Measurements from ENCODE around the gene NACC1. TPM values are rescaled to one million over a fixed set of nuclear protein-coding genes. Genes with fewer than 3 reads are reported as not detected.
A peak's percentile ranks its signal among the peaks of the same experiment; 100 is the strongest.
"Not testable (repeated sequence)": the region's sequence is repeated elsewhere in the genome, so short reads cannot be mapped to it uniquely, and the experiment has no call there.

NACC1 gene
- total and polyA plus RNA-seq, 11 donors: 28.7 to 88.2 (median 42.0) TPM

DNA sequence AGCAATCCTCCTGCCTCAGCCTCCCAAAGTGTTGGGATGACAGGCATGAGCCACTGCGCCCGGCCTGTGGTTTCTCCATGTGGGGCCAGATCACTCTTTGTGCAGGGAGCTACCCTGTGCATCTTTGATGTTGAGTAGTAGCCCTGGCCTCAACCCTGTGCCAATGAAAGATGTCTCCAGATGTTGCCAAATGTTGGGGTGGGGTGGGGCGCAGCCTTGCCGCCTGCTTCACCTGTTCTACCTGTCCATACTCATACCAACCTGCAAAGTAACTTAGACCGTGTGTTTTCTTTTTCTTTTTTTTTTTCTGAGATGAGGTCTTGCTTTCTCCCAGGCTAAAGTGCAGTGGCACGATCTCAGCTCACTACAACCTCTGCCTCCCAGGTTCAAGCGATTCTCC is 53.1 kb downstream of the NACC1 start:
- ATAC-seq: no peak
- Histone ChIP-seq H3K4me1 (peaks cover 7 to 62% (median 25%) of the 10 kb centered on the region in 12 donors), H3K4me3 (no peak overlapping the region), H3K27ac (no peak overlapping the region), H3K36me3 (no peaks in the 10 kb centered on the region), H3K9me3 (no peaks in the 10 kb centered on the region), H3K27me3 (no peaks in the 10 kb centered on the region)
- DNase-seq: no peak
- no peak for TF ChIP-seq POLR2A (IDR thresholded peaks at IDR 0.05)
- TF ChIP-seq, protein P1, sequence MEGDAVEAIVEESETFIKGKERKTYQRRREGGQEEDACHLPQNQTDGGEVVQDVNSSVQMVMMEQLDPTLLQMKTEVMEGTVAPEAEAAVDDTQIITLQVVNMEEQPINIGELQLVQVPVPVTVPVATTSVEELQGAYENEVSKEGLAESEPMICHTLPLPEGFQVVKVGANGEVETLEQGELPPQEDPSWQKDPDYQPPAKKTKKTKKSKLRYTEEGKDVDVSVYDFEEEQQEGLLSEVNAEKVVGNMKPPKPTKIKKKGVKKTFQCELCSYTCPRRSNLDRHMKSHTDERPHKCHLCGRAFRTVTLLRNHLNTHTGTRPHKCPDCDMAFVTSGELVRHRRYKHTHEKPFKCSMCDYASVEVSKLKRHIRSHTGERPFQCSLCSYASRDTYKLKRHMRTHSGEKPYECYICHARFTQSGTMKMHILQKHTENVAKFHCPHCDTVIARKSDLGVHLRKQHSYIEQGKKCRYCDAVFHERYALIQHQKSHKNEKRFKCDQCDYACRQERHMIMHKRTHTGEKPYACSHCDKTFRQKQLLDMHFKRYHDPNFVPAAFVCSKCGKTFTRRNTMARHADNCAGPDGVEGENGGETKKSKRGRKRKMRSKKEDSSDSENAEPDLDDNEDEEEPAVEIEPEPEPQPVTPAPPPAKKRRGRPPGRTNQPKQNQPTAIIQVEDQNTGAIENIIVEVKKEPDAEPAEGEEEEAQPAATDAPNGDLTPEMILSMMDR (IDR thresholded peaks at IDR 0.05): no peak
- 94 to 98% (median 97%) methylated on average over 5 to 7 of the region's 7 CpGs for WGBS, 4 donors
- intact Hi-C loops (cut with DNase I): no loop called here

DNA sequence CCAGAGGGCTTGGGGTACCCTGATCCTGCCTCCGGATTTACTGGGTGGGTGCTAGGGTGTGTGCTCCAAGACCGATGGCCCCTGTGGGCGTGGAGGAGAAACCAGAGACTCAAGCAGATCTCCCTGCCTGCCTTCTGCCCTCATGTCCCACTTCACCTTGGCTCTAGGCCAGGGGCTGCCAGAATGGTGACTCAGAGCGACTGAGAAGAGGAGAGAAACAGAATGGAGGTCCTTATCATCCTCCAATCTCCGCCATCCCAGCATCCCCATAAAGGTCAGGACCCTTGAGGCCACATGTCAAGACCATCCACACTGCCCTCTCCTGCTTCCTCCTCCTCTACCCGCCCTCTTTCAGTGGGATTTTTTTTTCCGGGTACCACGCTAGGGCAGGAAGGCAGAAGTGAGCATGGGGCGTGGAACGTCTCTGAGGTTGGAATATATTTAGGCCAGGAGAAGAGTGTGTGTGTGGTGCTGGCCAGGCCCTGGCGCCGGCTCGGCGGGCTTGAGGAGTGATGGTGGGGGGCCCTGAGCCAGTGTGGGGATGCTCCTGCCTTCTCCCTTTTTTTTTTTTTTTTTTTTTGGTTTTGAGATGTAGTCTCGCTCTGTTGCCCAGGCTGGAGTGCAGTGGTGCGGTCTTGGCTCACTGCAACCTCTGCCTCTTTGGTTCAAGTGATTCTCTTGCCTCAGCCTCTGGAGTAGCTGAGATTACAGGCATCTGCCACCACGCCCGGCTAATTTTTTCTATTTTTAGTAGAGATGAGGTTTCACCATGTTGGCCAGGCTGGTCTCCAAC is 54.5 kb downstream of the NACC1 start:
- peak; percentile 29 to 48 (median 38) for ATAC-seq
- no peaks in the 10 kb centered on the region for H3K9me3 ChIP-seq
- no peaks in the 10 kb centered on the region for H3K27me3 ChIP-seq
- peak overlapping the region in 1 of 12 donors; percentile 33 for H3K4me3 ChIP-seq
- intact Hi-C loops (cut with DNase I): no loop called here
- no peaks in the 10 kb centered on the region for H3K36me3 ChIP-seq
- TF ChIP-seq, protein P1 (IDR thresholded peaks at IDR 0.05): no peak
- no peak for TF ChIP-seq POLR2A (IDR thresholded peaks at IDR 0.05)
- peak overlapping the region in 11 of 12 donors; percentile 42 to 88 (median 58) for H3K27ac ChIP-seq
- H3K4me1 ChIP-seq: peaks cover 7 to 50% (median 14%) of the 10 kb centered on the region in 12 donors
- peak; percentile 75 to 89 (median 86) for DNase-seq
- WGBS, 4 donors: 31 to 40% (median 34%) methylated on average over 17 to 18 of the region's 18 CpGs

DNA sequence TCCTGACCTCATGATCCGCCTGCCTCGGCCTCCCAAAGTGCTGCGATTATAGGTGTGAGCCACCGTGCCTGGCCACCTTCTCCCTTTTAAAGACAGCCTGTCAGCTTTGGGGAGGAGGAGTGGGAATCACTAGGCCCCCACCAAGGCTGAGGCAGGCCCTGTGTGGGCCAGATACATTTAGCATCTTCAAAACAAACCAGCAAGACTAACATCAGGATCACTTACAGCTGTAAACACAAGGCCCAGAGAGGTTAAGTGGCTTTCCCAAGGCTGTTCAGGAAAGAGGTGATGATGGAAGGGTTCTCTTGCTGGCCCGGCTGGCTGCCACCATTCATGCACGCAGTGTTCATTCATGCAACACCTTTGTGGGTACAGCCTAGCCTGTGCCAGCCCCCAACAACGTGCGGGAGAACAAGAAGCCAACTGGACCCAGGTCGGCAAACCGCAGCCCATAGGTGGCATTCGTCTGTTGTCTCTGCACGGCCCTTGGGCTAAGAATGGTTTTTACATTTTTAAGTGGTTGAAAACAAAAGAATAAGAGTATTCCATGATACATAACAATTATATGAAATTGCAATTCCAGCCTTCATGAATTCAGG is 55.2 kb downstream of the NACC1 start:
- ATAC-seq (peak in 1 of 4 donors; percentile 5), DNase-seq (no peak)
- Histone ChIP-seq H3K9me3 (no peaks in the 10 kb centered on the region), H3K27ac (peak overlapping the region in 10 of 12 donors; percentile 42 to 88 (median 58)), H3K27me3 (no peaks in the 10 kb centered on the region), H3K4me3 (no peak overlapping the region), H3K4me1 (peaks cover 7 to 44% (median 14%) of the 10 kb centered on the region in 12 donors), H3K36me3 (no peaks in the 10 kb centered on the region)
- 77 to 83% (median 79%) methylated on average over 12 of the region's 12 CpGs for WGBS, 4 donors
- TF ChIP-seq POLR2A (IDR thresholded peaks at IDR 0.05): no peak
- TF ChIP-seq, protein P1 (IDR thresholded peaks at IDR 0.05): no peak
- intact Hi-C loops (cut with DNase I): no loop called here

DNA sequence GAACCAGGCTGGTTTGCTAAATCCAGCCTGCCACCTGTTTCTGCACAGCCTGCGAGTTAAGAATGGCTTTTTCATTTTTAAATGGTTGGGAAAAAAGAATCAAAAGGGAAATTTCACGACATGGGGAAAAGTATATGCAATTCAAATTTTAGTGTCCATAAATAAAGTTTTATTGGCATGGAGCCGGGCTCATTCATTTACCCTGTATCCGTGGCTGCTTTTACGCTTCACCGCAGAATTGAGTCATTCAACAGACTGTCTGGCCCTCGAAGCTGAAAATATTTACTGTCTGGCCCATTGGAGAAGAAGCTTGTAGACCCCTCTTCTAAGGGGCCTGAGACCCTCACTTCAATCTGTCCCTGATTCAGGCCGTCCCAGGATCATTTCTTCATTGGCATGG is 58.3 kb downstream of the NACC1 start:
- Histone ChIP-seq H3K27me3 (no peaks in the 10 kb centered on the region), H3K9me3 (no peaks in the 10 kb centered on the region), H3K27ac (no peak overlapping the region), H3K4me1 (peaks cover 7 to 25% (median 17%) of the 10 kb centered on the region in 12 donors), H3K36me3 (no peaks in the 10 kb centered on the region), H3K4me3 (no peak overlapping the region)
- no peak for ATAC-seq
- intact Hi-C loops (cut with DNase I): no loop called here
- TF ChIP-seq, protein P1 (IDR thresholded peaks at IDR 0.05): no peak
- TF ChIP-seq POLR2A (IDR thresholded peaks at IDR 0.05): no peak
- DNase-seq: no peak
- WGBS, 4 donors: 92 to 94% (median 93%) methylated on average over 8 of the region's 8 CpGs

DNA sequence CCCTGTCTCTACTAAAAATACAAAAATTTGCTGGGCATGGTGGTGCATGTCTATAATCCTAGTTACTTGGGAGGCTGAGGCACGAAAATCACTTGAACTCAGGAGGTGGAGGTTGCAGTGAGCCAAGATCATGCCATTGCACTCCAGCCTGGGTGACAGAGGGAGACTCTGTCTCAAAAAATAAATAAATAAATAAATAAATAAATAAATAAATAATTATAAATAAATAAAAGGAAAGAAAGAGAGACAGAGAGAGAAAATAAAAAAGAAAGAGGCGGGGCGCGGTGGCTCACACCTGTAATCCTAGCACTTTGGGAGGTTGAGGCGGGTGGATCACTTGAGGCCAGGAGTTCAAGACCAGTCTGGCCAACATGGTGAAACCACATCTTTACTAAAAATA is 59.5 kb downstream of the NACC1 start:
- intact Hi-C loops (cut with DNase I); H3K4me3 ChIP-seq; ATAC-seq; DNase-seq; H3K27ac ChIP-seq; H3K36me3 ChIP-seq; H3K27me3 ChIP-seq; H3K9me3 ChIP-seq: not testable (repeated sequence)
- peaks cover under 1 to 26% (median 19%) of the 10 kb centered on the region in 12 donors for H3K4me1 ChIP-seq
- WGBS, 4 donors: 92 to 97% (median 93%) methylated on average over 5 of the region's 5 CpGs

DNA sequence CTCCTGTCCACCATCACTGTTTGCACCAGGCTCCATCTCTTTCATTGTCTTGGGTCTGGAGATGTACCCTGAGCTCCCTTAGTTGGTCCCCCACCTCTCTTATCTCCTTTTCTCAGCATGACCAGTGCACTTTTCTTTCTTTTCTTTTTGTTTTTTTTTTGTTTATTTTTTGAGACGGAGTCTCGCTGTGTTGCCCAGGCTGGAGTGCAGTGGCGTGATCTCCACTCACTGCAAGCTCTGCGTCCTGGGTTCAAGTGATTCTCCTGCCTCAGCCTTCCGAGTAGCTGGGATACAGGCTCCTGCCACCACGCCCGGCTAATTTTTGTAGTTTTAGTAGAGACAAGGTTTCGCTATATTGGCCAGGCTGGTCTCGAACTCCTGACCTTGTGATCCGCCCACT is 60.2 kb downstream of the NACC1 start:
- ATAC-seq; H3K27me3 ChIP-seq; H3K4me3 ChIP-seq; DNase-seq; H3K9me3 ChIP-seq; intact Hi-C loops (cut with DNase I); H3K27ac ChIP-seq; H3K36me3 ChIP-seq: not testable (repeated sequence)
- peaks cover 0 to 19% (median 12%) of the 10 kb centered on the region in 12 donors for H3K4me1 ChIP-seq
- 94 to 96% (median 95%) methylated on average over 10 of the region's 10 CpGs for WGBS, 4 donors

Measured in heart left ventricle (tissue), 16 donors.